Coronary artery (tissue), 2 donors: ENCODE measurements around the gene EIF3I.

Experiments
- DNase-seq: peaks from one replicate; pipeline ENCODE4 v3.0.0-alpha.2; 2017; ENCODE audit warnings: low spot score
- H3K27ac ChIP-seq, 2 donors: fragments of 200-600 bp; sonication (generic); one replicate each; pipeline ENCODE4 v1.5.1; 2016 to 2019
- H3K4me3 ChIP-seq: fragments of 200-600 bp; sonication (generic); 2 replicates; pipeline ENCODE4 v1.5.1; 2016; ENCODE audit warnings: mild to moderate bottlenecking, moderate library complexity
- CTCF ChIP-seq: fragments of 200-600 bp; sonication (generic); IDR thresholded peaks from one replicate; pipeline ENCODE4 v1.5.1; 2019; ENCODE audit warnings: antibody characterized with exemption

The EIF3I gene

GRCh38 chr1:32221980-32222755 is at the start of gene EIF3I, which contains the start of gene TMEM234:
TSS of gene EIF3I (plus strand) at chr1:32222407. CDS start at chr1:32222442, 35 bp downstream.
TSS of gene TMEM234 (minus strand) at chr1:32222353. CDS start at chr1:32222322, 31 bp downstream.
- Histone ChIP-seq H3K4me3 (peak within 1 kb of the TSS; percentile 94), H3K27ac (peak within 1 kb of the TSS; percentile 84 to 97)
- no peak for TF ChIP-seq CTCF
- DNase-seq, result peak; percentile 95

DNA sequence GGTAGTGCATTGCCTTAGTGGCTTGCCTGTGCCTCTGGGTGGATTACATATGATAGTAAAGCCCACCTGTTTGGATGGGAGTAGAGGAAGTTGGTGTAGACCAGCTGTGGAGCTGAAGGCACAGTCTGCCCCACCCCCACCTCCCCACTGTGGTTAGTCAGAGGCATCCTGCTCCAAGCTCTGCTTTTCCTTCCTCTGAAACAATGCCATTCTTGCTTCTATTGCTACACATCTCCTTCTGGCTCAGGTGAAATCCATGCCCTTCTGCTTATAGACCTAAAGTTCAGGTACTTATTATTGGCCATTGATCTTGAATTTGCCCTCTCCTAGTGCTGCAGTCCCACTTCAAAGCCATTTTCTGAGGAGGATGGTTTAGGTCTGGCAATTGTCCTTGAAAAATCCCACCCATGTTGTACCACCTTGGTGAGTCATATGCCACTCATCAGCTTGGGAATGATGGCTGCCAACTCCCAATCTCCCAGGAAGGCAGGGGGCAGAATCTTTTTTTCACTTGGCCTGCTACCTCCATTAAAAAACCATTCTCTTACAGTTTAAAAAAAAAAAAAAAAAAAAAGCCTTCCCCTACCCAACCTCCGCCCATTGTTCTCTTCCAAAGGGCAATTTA is 49.5 kb upstream of the EIF3I start:
- DNase-seq, result no peak
- no peak for TF ChIP-seq CTCF

DNA sequence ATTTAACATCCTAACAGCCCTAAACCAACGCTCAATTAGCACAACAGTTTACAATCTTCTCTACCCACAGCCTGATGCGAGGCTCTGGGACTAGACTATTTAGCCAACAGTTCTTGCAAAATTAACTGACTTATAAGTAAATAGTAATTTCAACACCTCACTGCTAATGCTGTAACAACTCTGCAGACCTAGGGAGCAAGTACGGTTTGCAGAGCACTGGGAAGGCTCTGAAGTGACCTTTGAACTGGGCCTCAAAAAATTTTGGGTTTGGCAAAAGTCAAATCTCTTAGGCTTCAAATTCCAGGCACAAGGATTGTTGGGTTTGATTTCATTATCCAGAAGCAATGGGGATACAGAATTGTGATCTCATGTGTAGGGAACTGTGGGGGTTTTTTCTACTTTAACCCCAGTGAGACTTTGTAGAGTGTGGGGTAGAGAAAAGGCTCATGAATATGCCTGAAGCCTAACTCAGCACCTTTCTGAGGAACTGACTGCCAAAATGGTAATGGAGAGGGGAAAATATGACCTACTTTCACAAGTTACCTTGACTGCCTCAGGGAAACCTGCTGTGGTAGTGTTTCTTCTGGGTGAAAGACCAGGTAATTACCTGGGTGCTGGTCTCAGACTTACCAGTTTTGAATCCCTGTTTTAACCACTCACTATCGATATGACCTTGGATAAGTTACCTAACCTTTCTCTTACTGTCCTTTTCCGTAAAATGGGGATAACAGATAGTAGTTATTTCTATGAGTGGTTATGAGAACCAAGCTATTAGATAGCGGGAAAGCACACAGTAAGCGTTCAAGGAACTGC is 43.6 kb upstream of the EIF3I start:
- no peak for TF ChIP-seq CTCF
- Histone ChIP-seq H3K27ac (peak overlapping the region; percentile 86 to 95), H3K4me3 (peak overlapping the region; percentile 84)
- no peak for DNase-seq

More for the DNA sequence above, 49.5 kb upstream of the EIF3I start:
- no peak overlapping the region for H3K27ac ChIP-seq
- H3K4me3 ChIP-seq, result no peak overlapping the region

- peak overlapping the region; percentile 84 for H3K4me3 ChIP-seq
- TF ChIP-seq CTCF, result no peak
- DNase-seq, result no peak
- H3K27ac ChIP-seq, result peak overlapping the region; percentile 86 to 95
These were observed 43.1 kb upstream of the EIF3I start for GRCh38 chr1:32179193-32179442.

- peak; percentile 97 for DNase-seq
- TF ChIP-seq CTCF, result no peak
These were observed 42.6 kb upstream of the EIF3I start, which contains the start of gene TXLNA for GRCh38 chr1:32179443-32180185. TSS of gene TXLNA (plus strand) at chr1:32179675. CDS start at chr1:32180346, 671 bp downstream.

GRCh38 chr1:32180186-32181060 is 41.8 kb upstream of the EIF3I start:
- no peak for TF ChIP-seq CTCF
- Histone ChIP-seq H3K4me3 (peak overlapping the region; percentile 84), H3K27ac (peak overlapping the region; percentile 86 to 95)
- DNase-seq, result no peak

More at GRCh38 chr1:32179443-32180185, 42.6 kb upstream of the EIF3I start, which contains the start of gene TXLNA:
- peak within 1 kb of the TSS; percentile 84 for H3K4me3 ChIP-seq
- peak within 1 kb of the TSS; percentile 86 to 95 for H3K27ac ChIP-seq
